ENCODE measurements around the gene ASPN. TPM values are rescaled to one million over a fixed set of nuclear protein-coding genes. Genes with fewer than 3 reads are reported as not detected.

The ASPN gene
- total and polyA plus RNA-seq, 2 experiments from 2014 or later: 0.82 TPM; not detected in 1

GRCh38 chr9:92463984-92464383, 18.3 kb downstream of the ASPN start:
- no peaks in the 10 kb centered on the region for H3K27me3 ChIP-seq (ENCODE audit: insufficient read depth)
- TF ChIP-seq, protein P1, sequence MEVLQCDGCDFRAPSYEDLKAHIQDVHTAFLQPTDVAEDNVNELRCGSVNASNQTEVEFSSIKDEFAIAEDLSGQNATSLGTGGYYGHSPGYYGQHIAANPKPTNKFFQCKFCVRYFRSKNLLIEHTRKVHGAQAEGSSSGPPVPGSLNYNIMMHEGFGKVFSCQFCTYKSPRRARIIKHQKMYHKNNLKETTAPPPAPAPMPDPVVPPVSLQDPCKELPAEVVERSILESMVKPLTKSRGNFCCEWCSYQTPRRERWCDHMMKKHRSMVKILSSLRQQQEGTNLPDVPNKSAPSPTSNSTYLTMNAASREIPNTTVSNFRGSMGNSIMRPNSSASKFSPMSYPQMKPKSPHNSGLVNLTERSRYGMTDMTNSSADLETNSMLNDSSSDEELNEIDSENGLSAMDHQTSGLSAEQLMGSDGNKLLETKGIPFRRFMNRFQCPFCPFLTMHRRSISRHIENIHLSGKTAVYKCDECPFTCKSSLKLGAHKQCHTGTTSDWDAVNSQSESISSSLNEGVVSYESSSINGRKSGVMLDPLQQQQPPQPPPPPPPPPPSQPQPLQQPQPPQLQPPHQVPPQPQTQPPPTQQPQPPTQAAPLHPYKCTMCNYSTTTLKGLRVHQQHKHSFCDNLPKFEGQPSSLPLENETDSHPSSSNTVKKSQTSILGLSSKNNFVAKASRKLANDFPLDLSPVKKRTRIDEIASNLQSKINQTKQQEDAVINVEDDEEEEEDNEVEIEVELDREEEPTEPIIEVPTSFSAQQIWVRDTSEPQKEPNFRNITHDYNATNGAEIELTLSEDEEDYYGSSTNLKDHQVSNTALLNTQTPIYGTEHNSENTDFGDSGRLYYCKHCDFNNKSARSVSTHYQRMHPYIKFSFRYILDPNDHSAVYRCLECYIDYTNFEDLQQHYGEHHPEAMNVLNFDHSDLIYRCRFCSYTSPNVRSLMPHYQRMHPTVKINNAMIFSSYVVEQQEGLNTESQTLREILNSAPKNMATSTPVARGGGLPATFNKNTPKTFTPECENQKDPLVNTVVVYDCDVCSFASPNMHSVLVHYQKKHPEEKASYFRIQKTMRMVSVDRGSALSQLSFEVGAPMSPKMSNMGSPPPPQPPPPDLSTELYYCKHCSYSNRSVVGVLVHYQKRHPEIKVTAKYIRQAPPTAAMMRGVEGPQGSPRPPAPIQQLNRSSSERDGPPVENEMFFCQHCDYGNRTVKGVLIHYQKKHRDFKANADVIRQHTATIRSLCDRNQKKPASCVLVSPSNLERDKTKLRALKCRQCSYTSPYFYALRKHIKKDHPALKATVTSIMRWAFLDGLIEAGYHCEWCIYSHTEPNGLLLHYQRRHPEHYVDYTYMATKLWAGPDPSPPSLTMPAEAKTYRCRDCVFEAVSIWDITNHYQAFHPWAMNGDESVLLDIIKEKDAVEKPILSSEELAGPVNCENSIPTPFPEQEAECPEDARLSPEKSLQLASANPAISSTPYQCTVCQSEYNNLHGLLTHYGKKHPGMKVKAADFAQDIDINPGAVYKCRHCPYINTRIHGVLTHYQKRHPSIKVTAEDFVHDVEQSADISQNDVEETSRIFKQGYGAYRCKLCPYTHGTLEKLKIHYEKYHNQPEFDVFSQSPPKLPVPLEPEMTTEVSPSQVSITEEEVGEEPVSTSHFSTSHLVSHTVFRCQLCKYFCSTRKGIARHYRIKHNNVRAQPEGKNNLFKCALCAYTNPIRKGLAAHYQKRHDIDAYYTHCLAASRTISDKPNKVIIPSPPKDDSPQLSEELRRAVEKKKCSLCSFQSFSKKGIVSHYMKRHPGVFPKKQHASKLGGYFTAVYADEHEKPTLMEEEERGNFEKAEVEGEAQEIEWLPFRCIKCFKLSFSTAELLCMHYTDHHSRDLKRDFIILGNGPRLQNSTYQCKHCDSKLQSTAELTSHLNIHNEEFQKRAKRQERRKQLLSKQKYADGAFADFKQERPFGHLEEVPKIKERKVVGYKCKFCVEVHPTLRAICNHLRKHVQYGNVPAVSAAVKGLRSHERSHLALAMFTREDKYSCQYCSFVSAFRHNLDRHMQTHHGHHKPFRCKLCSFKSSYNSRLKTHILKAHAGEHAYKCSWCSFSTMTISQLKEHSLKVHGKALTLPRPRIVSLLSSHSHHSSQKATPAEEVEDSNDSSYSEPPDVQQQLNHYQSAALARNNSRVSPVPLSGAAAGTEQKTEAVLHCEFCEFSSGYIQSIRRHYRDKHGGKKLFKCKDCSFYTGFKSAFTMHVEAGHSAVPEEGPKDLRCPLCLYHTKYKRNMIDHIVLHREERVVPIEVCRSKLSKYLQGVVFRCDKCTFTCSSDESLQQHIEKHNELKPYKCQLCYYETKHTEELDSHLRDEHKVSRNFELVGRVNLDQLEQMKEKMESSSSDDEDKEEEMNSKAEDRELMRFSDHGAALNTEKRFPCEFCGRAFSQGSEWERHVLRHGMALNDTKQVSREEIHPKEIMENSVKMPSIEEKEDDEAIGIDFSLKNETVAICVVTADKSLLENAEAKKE (CRISPR knock-in tag; IDR thresholded peaks at IDR 0.05): no peak
- TF ChIP-seq ZNF114 (CRISPR knock-in tag; IDR thresholded peaks at IDR 0.05): no peak
- TF ChIP-seq, protein P2, sequence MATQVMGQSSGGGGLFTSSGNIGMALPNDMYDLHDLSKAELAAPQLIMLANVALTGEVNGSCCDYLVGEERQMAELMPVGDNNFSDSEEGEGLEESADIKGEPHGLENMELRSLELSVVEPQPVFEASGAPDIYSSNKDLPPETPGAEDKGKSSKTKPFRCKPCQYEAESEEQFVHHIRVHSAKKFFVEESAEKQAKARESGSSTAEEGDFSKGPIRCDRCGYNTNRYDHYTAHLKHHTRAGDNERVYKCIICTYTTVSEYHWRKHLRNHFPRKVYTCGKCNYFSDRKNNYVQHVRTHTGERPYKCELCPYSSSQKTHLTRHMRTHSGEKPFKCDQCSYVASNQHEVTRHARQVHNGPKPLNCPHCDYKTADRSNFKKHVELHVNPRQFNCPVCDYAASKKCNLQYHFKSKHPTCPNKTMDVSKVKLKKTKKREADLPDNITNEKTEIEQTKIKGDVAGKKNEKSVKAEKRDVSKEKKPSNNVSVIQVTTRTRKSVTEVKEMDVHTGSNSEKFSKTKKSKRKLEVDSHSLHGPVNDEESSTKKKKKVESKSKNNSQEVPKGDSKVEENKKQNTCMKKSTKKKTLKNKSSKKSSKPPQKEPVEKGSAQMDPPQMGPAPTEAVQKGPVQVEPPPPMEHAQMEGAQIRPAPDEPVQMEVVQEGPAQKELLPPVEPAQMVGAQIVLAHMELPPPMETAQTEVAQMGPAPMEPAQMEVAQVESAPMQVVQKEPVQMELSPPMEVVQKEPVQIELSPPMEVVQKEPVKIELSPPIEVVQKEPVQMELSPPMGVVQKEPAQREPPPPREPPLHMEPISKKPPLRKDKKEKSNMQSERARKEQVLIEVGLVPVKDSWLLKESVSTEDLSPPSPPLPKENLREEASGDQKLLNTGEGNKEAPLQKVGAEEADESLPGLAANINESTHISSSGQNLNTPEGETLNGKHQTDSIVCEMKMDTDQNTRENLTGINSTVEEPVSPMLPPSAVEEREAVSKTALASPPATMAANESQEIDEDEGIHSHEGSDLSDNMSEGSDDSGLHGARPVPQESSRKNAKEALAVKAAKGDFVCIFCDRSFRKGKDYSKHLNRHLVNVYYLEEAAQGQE (IDR thresholded peaks at IDR 0.05; ENCODE audit: unreplicated experiment): no peak
- TF ChIP-seq JUNB (IDR thresholded peaks at IDR 0.05; ENCODE audit: unreplicated experiment): no peak
- TF ChIP-seq CREB1 (CRISPR knock-in tag; IDR thresholded peaks at IDR 0.05; ENCODE audit: low read depth): no peak
- no peak for TF ChIP-seq NANOG (IDR thresholded peaks at IDR 0.05; ENCODE audit: borderline replicate concordance)
- TF ChIP-seq, protein P3, sequence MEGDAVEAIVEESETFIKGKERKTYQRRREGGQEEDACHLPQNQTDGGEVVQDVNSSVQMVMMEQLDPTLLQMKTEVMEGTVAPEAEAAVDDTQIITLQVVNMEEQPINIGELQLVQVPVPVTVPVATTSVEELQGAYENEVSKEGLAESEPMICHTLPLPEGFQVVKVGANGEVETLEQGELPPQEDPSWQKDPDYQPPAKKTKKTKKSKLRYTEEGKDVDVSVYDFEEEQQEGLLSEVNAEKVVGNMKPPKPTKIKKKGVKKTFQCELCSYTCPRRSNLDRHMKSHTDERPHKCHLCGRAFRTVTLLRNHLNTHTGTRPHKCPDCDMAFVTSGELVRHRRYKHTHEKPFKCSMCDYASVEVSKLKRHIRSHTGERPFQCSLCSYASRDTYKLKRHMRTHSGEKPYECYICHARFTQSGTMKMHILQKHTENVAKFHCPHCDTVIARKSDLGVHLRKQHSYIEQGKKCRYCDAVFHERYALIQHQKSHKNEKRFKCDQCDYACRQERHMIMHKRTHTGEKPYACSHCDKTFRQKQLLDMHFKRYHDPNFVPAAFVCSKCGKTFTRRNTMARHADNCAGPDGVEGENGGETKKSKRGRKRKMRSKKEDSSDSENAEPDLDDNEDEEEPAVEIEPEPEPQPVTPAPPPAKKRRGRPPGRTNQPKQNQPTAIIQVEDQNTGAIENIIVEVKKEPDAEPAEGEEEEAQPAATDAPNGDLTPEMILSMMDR (conservative IDR thresholded peaks at IDR 0.05; ENCODE audit: low read depth in 2 of 2): no peak
- no peak for TF ChIP-seq POLR2AphosphoS5 (IDR thresholded peaks at IDR 0.05; ENCODE audit: low read depth)
- TF ChIP-seq, protein P4, sequence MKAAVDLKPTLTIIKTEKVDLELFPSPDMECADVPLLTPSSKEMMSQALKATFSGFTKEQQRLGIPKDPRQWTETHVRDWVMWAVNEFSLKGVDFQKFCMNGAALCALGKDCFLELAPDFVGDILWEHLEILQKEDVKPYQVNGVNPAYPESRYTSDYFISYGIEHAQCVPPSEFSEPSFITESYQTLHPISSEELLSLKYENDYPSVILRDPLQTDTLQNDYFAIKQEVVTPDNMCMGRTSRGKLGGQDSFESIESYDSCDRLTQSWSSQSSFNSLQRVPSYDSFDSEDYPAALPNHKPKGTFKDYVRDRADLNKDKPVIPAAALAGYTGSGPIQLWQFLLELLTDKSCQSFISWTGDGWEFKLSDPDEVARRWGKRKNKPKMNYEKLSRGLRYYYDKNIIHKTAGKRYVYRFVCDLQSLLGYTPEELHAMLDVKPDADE (IDR thresholded peaks at IDR 0.05): no peak
- no peak for TF ChIP-seq STAT1 (IDR thresholded peaks at IDR 0.05; ENCODE audit: unreplicated experiment)
- no peak for TF ChIP-seq EZH2phosphoT487 (IDR thresholded peaks at IDR 0.05; ENCODE audit: unreplicated experiment)
- no peak for TF ChIP-seq EZH2 (IDR thresholded peaks at IDR 0.05; ENCODE audit: low read depth, unreplicated experiment)
- no peak for TF ChIP-seq ZNF331 (CRISPR knock-in tag; IDR thresholded peaks at IDR 0.05; ENCODE audit: low read depth)
- Mint-ChIP-seq H3K36me3 (ENCODE audit: low read depth) (no peaks in the 10 kb centered on the region), H3K4me1 (no peaks in the 10 kb centered on the region), H3K27me3 (ENCODE audit: insufficient read depth, low read depth, poor library complexity) (no peaks in the 10 kb centered on the region), H3K9me3 (no peaks in the 10 kb centered on the region), H3K27ac (no peak overlapping the region), H3K4me3 (no peak overlapping the region)
- no peak for DNase-seq (ENCODE audit: low spot score)
- no peaks in the 10 kb centered on the region for H3K9me2 ChIP-seq (ENCODE audit: insufficient read depth)
- no peak overlapping the region for H2AFZ ChIP-seq
- no peak for ATAC-seq
- no peaks in the 10 kb centered on the region for H3F3A ChIP-seq (replicated peaks; ENCODE audit: low read depth)
- H3K79me2 ChIP-seq (replicated peaks; ENCODE audit: insufficient read depth): no peaks in the 10 kb centered on the region
- no peaks in the 10 kb centered on the region for H3K4me1 ChIP-seq (ENCODE audit: insufficient read depth)
- no peaks in the 10 kb centered on the region for H3K36me3 ChIP-seq (ENCODE audit: insufficient read depth)
- H3K27ac ChIP-seq (ENCODE audit: low read depth): no peak overlapping the region
- H3K4me2 ChIP-seq: no peak overlapping the region
- no peaks in the 10 kb centered on the region; the same call in 1 of the 2 replicates for H4K20me1 ChIP-seq (replicated peaks; ENCODE audit: insufficient read depth)
- H3K4me3 ChIP-seq: no peak overlapping the region

Measured in GM23338 (cell line).